HG03139 (cell line): Measurements from ENCODE around the gene FAM111A.

ENCODE experiments used
- ATAC-seq: cut with Tn5 transposase; IDR thresholded peaks from one replicate; pipeline ENCODE4 v1.9.1; 2021; ENCODE audit not compliant: unreplicated experiment

Gene FAM111A

DNA sequence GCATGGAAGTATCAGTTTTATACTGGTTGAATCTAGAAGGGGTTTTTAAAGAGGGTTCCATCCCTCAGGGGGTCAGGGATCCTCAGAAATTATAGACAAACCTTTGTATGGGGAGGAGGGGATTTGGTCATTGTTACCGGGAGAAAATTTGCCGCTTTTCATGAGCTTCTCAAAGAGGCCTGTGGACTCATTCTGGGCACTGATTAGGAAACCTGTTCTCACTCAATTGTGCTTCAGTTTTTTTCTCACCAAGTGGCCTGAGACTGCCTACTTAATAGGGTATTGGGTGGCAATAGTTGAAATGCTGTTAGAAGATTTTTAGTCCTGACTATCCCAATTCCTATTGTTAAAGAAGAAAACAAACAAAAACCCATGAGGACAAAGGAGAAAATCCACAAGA lies 56.1 kb downstream of the FAM111A start:
- no peak for ATAC-seq

DNA sequence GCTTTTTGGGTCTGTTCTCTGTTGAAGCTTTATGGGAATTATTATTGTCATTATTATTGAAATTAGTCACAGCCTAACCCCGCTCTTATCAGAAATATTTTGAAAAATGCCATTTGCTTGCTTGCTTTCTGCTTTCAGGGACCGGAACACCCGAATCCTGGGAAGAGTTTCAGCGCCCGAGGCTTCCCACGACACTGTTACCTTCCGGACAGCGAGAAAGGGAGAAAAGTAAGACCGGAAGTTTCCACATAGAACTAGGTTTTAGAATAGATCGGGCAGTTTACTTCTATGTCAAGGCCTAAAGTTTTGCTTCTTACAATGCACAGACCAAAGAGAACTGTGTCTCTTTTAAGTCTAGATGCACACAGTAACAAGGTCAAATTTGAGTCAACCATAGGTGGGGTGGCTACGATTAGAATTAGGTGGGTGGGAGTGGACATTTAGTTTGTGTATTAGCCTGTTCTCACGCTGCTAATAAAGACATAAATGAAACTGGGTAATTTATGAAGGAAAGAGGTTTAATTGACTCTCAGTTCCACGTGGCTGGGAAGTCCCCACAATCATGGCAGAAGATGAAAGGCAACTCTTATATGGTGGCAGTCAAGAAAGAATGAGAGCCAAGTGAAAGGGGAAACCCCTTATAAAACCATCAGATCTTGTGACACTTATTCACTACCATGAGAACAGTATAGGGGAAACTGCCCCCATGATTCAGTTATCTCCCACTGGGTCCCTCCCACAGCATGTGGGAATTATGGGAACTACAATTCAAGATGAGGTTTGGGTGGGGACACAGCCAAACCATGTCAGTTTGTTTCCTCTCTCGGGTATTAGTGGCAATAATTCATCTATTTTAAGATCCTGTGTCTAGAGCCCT lies 57.1 kb downstream of the FAM111A start:
- ATAC-seq = no peak

DNA sequence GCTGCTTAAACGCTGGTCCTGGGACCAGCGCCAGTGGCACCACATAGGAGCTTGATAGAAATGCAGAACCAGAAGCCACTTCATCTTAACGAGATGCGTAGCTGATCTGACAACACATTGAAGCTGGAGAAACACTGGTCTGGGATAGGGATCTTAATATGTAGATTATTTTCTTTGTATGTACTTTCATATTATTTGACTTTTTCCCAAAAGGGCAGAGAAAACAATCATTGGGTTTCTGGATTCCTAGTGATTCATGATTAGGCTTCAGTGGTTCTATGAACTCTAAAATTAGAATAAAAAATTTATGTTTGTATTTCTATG lies 57.7 kb downstream of the FAM111A start:
- ATAC-seq = no peak

DNA sequence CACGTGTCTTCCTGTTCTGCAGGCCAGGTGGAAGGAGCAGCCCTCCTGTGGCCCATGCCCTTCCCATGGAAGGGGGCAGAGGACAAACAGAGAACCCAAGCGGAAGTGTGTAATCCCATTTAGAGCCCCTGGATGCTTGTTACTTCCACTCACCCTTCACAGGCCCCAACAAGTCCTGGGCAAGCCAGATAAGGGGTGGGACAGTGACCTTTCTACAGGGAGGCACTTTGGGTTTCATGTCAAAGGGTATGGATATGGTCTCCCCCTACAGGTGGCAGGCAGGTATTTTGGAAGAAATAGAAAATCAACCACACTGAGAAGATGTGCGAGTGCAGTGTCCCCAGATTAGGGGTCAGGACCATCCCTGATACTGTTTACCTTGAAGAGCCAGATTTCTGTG lies 58.7 kb downstream of the FAM111A start:
- ATAC-seq = no peak
